ENCODE measurements around the gene HSD17B4.
"Not testable (repeated sequence)": the region's sequence is repeated elsewhere in the genome, so short reads cannot be mapped to it uniquely, and the experiment has no call there.

HSD17B4 gene

DNA sequence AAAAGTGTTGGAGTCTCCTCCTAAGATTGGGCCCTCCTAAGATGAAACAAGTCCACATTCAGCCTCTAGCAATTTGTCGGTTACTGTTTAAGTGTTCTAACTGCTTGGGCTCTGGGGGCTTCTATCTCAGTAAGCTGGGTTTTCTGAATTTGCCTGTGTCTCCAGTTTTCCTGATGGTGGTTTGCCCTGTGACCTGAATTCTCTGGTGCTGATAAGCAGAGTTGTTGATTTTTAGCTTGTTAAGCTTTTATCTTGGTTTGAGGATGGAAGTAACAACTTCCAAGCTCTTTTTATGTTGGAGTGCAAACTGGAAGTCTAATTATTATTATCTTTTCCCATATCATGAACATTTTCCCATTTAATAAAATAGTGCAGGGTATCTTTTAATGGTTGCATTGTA lies 30.9 kb downstream of the HSD17B4 start:
- no peak for DNase-seq

- no peak for DNase-seq
These were observed 32.6 kb downstream of the HSD17B4 start for GRCh38 chr5:119484884-119485283.

- DNase-seq: no peak
These were observed 49.4 kb downstream of the HSD17B4 start for GRCh38 chr5:119501671-119502179.

DNA sequence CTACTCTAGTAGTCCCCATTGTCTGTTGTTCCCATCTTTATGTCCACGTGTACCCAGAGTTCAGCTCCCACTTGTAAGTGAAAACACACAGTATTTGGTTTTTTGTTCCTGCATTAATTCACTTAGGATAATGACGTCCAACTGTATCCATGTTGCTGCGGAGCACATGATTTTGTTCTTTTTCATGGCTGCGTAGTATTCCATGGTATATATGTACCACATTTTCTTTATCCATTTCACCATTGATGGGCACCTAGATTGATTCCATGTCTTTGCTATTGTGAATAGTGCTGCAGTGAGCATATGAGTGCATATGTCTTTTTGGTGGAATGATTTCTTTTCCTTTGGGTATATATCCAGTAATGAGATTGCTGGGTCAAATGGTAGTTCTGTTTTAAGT lies 51.6 kb downstream of the HSD17B4 start:
- DNase-seq: not testable (repeated sequence)

GRCh38 chr5:119512277-119512676 lies 60.0 kb downstream of the HSD17B4 start:
- no peak for DNase-seq

DNA sequence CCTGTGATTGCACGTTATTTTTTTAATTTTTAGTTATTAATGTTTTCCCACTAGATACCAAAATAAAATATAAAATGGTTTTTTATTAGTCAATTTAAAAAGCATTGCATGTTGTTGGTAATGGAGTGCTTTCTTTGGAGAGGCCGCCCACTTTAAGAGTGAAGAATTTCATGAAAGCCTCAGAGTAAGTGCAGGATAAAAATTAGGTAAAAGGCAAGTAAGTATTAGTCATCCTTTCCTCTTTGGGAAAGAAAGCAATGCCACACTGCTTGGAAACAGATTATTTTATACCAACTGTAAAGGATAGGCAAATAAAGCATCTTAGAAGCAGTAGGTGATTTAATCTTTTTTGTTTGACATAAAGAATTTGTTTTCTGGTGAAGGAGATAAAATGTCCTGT lies 62.9 kb downstream of the HSD17B4 start:
- DNase-seq: no peak

GRCh38 chr5:119517115-119517514 lies 64.8 kb downstream of the HSD17B4 start:
- DNase-seq: not testable (repeated sequence)

GRCh38 chr5:119521232-119521631 lies 68.9 kb downstream of the HSD17B4 start:
- DNase-seq: no peak

GRCh38 chr5:119522841-119523240 lies 70.5 kb downstream of the HSD17B4 start:
- no peak for DNase-seq

GRCh38 chr5:119524485-119524884 lies 72.2 kb downstream of the HSD17B4 start:
- no peak for DNase-seq

GRCh38 chr5:119527351-119527750 lies 75.1 kb downstream of the HSD17B4 start:
- DNase-seq: no peak

- no peak for DNase-seq
These were observed 77.5 kb downstream of the HSD17B4 start for GRCh38 chr5:119529811-119530210.

DNA sequence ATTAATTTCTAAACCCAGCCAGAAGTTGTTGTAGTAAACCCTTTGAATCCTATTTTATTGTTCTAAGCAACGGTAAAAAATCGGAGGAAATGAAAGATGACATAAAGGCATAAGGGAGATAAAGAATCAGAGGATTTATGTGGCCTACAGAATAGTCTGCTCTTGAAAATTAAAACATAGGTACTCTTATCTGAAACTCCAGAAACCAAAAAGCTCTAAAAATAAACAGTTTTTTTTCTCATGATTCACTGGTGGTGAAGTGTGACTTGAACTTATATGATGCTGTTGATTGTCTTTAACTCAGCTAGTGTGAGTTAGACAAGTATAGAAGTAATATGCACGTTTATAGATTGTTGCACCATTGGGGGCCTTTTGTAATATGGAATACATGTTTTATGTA lies 80.3 kb downstream of the HSD17B4 start:
- DNase-seq: no peak

GRCh38 chr5:119537704-119538103 lies 85.4 kb downstream of the HSD17B4 start:
- DNase-seq: no peak

DNA sequence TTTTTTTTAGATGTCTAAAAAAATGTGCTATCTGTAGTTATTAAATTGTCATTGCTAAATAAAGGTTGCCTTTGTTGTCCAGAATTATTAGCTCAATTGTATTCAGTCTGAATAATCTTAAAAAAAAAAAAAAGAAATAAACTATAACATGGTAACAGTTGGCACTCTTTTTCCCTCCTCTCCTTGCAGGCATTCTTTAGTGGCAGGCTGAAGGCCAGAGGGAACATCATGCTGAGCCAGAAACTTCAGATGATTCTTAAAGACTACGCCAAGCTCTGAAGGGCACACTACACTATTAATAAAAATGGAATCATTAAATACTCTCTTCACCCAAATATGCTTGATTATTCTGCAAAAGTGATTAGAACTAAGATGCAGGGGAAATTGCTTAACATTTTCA lies 89.4 kb downstream of the HSD17B4 start:
- DNase-seq: no peak

DNA sequence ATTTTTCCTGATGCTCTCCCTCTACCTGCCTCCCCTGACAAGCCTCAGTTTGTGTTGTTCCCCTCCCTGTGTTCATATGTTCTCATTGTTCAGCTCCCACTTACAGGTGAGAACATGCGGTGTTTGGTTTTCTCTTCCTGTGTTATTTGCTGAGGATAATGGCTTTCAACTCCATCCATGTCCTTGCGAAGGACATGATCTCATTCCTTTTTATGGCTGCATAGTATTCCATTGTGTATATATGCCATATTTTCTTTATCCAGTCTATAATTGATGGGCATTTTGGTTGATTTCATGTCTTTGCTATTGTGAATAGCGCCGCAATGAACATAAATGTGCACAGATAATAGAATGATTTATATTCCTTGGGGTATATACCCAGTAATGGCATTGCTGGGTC lies 99.5 kb downstream of the HSD17B4 start:
- DNase-seq: no peak

GRCh38 chr5:119554597-119554996 lies 102.3 kb downstream of the HSD17B4 start:
- DNase-seq: no peak

DNA sequence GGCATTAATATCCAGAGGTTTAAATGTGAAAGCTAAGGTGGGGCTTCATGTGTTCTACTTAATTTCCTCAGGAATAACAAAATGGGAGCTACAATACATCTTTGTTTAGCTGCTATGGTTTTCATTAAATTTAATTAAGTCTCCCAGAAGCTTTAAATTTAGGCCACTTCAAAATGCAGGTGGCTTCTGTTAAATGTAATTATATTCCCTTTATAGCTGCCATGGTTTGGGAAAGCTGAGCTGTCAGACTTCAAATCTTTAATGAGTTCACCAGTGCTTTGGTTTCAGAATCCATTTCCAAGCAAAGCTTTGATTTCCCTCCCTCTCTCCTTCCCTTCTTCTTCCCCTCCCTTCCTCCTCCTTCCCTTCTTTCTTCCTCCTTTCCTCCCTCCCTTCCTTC lies 118.6 kb downstream of the HSD17B4 start:
- DNase-seq: no peak

DNA sequence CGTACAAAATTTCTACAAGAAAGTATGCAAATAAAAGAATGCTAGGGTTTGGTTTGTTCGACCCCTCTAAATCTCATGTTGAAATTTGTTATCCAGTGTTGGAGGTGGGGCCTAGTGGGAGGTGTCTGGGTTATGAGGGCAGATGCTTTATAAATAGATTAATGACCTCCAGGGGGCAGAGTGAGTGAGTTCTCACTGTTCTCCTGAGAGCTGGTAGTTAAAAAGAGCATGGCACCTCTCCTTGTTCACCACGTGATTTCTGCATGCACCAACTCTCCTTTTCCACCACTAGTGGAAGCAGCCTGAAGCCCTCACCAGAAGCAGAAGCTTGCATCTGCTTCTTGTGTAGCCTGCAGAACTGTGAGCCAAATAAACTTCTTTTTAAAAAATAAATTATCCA lies 126.6 kb downstream of the HSD17B4 start:
- DNase-seq: no peak

GRCh38 chr5:119582987-119583386 lies 130.7 kb downstream of the HSD17B4 start:
- no peak for DNase-seq

DNA sequence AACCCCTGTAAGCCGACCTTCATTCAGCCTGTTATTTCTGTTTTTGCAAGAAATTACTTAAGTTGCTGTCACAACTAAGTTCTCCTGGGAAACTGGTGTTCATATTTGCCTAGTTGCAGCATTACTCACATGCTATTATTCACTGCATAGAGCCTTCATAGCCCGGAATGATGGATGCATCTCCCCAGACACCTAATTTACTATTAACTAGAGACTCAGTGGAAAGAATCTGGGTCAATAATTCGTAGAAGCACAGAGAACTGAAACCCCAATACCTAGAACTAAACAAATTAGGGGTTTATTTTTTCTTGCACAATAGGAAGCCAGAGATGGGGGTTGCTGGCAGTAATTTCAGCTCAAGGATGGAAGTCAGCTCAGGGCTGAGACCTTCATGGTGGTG lies 131.4 kb downstream of the HSD17B4 start:
- no peak for DNase-seq

Measured in NCI-H1436 (cell line).